LNCaP clone FGC (cell line): Measurements from ENCODE around the gene DOCK4.

Experiments used
- DNase-seq: peaks from one replicate; pipeline ENCODE4 v3.0.0-alpha.2; 2011; ENCODE audit warnings: low read depth
- H3K4me3 ChIP-seq: 2 replicates; pipeline ENCODE4 v1.5.1; 2011; ENCODE audit warnings: mild to moderate bottlenecking, low read depth, low read length, control low read depth
- TF ChIP-seq, protein P1 (sequence below): IDR thresholded peaks from 2 replicates; pipeline ENCODE4 v1.5.1; 2012; ENCODE audit warnings: mild to moderate bottlenecking; ENCODE audit not compliant: control insufficient read depth, insufficient read depth; ENCODE audit errors: extremely low read depth

Gene DOCK4

DNA sequence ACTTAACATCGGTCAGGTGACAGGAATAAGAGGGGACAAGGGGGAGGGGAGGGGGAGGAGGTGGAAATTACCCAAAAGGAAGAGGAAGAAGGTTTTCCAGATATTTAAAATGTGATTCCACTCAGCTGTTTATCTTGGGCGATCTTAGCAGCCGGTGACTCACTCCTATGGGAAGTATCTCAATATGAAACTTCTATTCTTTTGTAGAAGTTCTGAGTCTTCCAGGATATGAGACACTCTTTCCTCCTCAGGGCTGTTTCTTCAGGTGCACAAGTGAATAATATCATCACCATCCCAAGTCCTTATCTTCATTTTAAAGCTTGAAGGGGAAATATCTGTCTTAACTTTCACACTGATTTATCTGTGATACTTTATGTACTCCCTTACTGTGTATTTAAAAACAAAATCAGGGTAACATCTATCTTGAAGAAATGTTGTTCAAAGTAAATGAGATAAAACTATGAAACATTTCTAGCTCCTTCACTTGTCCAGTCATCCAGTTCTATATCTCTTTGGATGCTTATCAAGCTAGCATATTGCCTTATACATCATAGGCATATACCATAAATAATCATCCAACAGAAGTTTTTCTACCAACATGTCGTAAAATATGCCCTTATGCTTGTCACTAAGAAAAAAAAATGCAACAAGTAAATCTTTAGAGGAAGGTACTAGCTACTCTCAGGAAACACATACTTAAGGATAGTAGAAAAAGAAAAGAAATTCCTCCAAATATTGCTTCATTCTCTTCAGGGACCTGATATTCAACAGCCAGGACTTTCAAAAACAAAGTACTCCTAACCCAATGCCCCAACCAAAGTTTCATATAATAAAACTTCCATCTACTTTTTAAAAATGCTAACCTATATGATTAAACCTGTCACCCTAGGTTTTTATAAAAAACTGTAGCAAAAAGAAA, 13.7 kb downstream of the DOCK4 start:
- TF ChIP-seq, protein P1, sequence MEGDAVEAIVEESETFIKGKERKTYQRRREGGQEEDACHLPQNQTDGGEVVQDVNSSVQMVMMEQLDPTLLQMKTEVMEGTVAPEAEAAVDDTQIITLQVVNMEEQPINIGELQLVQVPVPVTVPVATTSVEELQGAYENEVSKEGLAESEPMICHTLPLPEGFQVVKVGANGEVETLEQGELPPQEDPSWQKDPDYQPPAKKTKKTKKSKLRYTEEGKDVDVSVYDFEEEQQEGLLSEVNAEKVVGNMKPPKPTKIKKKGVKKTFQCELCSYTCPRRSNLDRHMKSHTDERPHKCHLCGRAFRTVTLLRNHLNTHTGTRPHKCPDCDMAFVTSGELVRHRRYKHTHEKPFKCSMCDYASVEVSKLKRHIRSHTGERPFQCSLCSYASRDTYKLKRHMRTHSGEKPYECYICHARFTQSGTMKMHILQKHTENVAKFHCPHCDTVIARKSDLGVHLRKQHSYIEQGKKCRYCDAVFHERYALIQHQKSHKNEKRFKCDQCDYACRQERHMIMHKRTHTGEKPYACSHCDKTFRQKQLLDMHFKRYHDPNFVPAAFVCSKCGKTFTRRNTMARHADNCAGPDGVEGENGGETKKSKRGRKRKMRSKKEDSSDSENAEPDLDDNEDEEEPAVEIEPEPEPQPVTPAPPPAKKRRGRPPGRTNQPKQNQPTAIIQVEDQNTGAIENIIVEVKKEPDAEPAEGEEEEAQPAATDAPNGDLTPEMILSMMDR = no peak
- no peak overlapping the region for H3K4me3 ChIP-seq
- no peak for DNase-seq

DNA sequence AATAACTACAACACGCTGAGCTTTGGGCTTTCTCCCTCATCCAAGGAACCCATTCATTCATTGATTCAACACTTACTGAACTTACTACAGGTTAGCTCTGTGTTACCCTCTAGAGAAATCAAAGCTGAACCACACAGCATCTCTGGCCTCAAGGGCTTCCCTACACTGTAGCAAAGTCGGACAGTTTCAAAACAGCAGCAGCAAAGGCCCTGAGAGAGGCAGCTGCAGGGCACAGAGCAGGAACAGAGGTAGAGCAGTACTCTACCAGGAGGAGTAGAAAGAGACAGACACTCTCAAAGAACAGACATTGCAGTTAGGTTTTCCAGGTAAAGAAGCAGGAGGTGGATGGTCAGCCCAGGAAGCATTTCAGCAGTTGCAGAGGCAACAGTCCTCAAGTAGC, 16.1 kb downstream of the DOCK4 start:
- no peak for DNase-seq
- TF ChIP-seq, protein P1 = no peak
- H3K4me3 ChIP-seq = no peak overlapping the region

DNA sequence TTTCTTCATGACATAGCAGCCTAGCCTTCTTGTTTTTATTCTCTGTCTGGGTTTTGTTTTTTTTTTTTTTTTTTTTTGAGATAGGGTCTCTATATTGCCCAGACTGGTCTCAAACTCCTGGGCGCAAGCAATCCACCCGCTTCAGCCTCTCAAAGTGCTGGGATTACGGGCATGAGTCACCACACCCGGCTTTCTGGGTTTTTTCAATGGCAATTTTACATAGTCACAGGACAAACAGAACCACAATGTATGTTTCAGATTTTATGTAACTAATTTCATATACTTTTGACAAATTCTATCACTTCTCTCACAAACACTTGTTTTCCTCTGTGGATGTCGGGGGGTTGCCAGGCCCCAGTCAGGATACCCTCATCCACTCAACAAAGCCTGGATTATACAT, 16.5 kb downstream of the DOCK4 start:
- TF ChIP-seq, protein P1 = no peak
- no peak overlapping the region for H3K4me3 ChIP-seq
- DNase-seq = no peak

DNA sequence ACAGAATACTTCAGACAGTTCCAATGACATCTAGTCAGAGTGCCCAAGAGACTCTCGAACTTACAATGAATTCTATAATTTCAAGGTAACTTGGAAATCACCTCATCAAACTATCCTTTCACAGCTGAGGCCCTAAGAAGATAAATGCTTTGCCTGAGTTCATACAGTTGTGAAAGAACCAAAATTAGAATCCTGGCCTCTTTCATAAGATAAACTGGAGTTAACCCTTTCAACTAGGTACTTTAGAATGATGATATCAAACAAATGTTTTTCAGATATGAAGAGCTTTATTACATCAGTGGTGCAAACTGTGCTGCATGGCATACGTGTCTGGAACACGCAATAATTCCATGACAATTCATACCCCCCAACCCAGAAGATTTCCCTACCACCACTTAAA, 17.9 kb downstream of the DOCK4 start:
- TF ChIP-seq, protein P1 = no peak
- DNase-seq = no peak
- no peak overlapping the region for H3K4me3 ChIP-seq

DNA sequence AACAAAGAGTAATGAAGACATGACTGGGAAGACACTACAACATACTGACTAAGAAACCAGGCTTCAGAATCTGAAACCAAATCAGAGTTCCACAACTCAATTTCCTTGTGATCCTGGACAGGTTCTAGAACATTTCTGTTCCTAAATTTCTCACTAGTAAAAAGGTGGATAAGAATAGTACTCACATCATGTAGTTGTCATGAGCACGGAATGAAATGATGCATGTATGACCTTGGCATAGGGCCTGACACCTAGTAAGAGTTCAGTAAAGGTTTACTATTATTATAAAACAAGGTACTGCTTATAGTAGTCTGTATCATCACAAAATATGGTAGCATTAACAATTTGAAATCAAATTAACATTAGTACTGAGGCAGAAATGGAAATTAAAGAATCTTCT, 19.9 kb downstream of the DOCK4 start:
- H3K4me3 ChIP-seq = no peak overlapping the region
- no peak for DNase-seq
- TF ChIP-seq, protein P1 = no peak

DNA sequence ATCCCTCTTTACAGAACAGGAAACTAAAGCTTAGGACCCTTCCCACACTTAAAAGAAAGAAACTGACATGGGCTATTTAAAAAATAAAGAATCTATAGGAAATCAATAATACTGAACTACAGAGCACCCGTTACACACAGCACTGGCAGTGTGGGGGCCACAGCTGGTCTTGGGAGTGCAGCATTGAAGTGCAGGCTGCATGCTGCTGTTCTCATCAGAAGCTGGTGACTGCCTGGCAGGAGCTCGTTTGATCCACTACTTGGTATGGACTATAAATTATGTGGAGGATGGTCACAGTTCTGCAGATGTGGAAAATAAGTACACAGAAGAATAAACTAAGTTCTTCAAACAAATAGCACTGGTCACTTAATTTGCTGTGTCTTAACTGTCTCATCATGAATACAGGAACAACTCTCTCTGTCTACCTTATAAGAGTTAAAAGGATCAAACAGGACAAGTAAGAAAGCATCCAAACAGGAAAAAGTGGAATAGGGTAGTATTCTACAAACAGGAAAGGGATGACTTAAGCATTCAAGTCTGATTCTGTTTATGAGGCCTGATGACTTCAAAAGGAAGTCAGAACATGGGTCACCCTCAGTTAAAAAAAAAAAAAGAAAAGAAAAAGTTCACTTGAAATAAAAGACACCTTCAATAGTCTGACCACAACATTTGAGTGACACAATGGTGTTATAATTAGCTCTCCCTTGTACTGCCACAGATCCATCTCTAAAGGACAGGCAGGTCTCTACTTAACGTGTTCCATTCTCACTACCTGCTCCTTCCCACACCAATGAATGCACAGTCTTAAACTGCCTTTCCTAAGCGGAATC, 21.0 kb downstream of the DOCK4 start:
- H3K4me3 ChIP-seq = no peak overlapping the region
- DNase-seq = no peak
- TF ChIP-seq, protein P1 = no peak
